Fibroblast of skin of right quadriceps (primary cell): Measurements from ENCODE around the gene ZNF385C.

Source experiments
- DNase-seq: peaks from one replicate; pipeline ENCODE4 v3.0.0-alpha.2; 2013

Gene ZNF385C

GRCh38 chr17:41982026-41982760 is 116.1 kb downstream of the ZNF385C start:
- DNase-seq = no peak

- no peak for DNase-seq
Observed at GRCh38 chr17:41977991-41978390, 120.3 kb downstream of the ZNF385C start.

- no peak for DNase-seq
Observed at GRCh38 chr17:41976142-41976768, 122.0 kb downstream of the ZNF385C start.
